ENCODE measurements around the gene FRAT2.

- TF ChIP-seq CTCF (IDR thresholded peaks at IDR 0.05) (no peak), EZH2 (IDR thresholded peaks at IDR 0.05) (no peak)
Observed at GRCh38 chr10:97336942-97337831, 2.7 kb upstream of the FRAT2 start.
